Parathyroid adenoma (tissue), 2 donors: Measurements from ENCODE around the gene HDDC3.

Source experiments
- H2AFZ ChIP-seq: fragments of 300-600 bp; sonication (generic); one replicate; pipeline ENCODE4 v1.7.0; 2017; ENCODE audit warnings: antibody characterized with exemption, mild to moderate bottlenecking
- H3K27ac ChIP-seq: fragments of 300-600 bp; sonication (generic); one replicate; pipeline ENCODE4 v1.7.0; 2017
- H3K27me3 ChIP-seq: fragments of 300-600 bp; sonication (generic); one replicate; pipeline ENCODE4 v1.7.0; 2017; ENCODE audit warnings: low read length; ENCODE audit not compliant: control insufficient read depth, insufficient read depth
- H3K36me3 ChIP-seq: fragments of 300-600 bp; sonication (generic); one replicate; pipeline ENCODE4 v1.7.0; 2017; ENCODE audit warnings: low read length; ENCODE audit not compliant: control insufficient read depth, insufficient read depth
- H3K4me1 ChIP-seq: fragments of 300-600 bp; sonication (generic); one replicate; pipeline ENCODE4 v1.7.0; 2017; ENCODE audit warnings: control low read depth
- H3K4me2 ChIP-seq: fragments of 300-600 bp; sonication (generic); one replicate; pipeline ENCODE4 v1.7.0; 2017; ENCODE audit warnings: low read length
- H3K4me3 ChIP-seq: fragments of 300-600 bp; sonication (generic); one replicate; pipeline ENCODE4 v1.7.0; 2017; ENCODE audit warnings: low read depth, low read length
- H3K79me2 ChIP-seq: fragments of 300-600 bp; sonication (generic); one replicate; pipeline ENCODE4 v1.7.0; 2017; ENCODE audit warnings: control low read depth
- H3K9ac ChIP-seq: fragments of 300-600 bp; sonication (generic); one replicate; pipeline ENCODE4 v1.7.0; 2017; ENCODE audit warnings: mild to moderate bottlenecking
- H3K9me3 ChIP-seq: fragments of 300-600 bp; sonication (generic); one replicate; pipeline ENCODE4 v1.7.0; 2017; ENCODE audit warnings: low read length; ENCODE audit not compliant: control insufficient read depth
- TF ChIP-seq, protein P1 (sequence below): fragments of 300-600 bp; sonication (generic); IDR thresholded peaks from one replicate; pipeline ENCODE4 v1.7.0; 2017; ENCODE audit warnings: antibody characterized with exemption, mild to moderate bottlenecking
- donor health status: primary hyperparathyroidism.

HDDC3 gene

DNA sequence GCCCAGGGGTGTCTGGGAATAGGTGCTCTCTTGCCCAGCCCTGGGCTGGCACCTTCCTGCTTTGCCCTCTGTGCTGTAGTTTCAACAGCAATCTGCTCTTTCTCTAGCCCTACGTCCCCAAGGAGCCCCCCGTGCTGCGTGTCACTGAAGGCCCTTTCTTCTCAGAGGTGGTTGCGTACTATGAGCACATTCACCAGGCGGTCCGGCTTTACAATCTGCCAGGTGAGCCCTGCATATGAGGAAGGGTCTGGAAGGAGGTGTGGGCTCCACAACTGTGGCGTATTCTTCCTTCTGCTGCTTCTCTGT lies 19.6 kb downstream of the HDDC3 start:
- TF ChIP-seq, protein P1, sequence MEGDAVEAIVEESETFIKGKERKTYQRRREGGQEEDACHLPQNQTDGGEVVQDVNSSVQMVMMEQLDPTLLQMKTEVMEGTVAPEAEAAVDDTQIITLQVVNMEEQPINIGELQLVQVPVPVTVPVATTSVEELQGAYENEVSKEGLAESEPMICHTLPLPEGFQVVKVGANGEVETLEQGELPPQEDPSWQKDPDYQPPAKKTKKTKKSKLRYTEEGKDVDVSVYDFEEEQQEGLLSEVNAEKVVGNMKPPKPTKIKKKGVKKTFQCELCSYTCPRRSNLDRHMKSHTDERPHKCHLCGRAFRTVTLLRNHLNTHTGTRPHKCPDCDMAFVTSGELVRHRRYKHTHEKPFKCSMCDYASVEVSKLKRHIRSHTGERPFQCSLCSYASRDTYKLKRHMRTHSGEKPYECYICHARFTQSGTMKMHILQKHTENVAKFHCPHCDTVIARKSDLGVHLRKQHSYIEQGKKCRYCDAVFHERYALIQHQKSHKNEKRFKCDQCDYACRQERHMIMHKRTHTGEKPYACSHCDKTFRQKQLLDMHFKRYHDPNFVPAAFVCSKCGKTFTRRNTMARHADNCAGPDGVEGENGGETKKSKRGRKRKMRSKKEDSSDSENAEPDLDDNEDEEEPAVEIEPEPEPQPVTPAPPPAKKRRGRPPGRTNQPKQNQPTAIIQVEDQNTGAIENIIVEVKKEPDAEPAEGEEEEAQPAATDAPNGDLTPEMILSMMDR: no peak
- no peak overlapping the region for H3K4me2 ChIP-seq
- no peak overlapping the region for H3K27ac ChIP-seq
- no peaks in the 10 kb centered on the region for H3K27me3 ChIP-seq
- no peak overlapping the region for H3K9ac ChIP-seq
- no peaks in the 10 kb centered on the region for H3K36me3 ChIP-seq
- no peaks in the 10 kb centered on the region for H3K4me1 ChIP-seq
- no peak overlapping the region for H3K4me3 ChIP-seq
- H2AFZ ChIP-seq: no peak overlapping the region
- no peaks in the 10 kb centered on the region for H3K9me3 ChIP-seq
- H3K79me2 ChIP-seq: no peaks in the 10 kb centered on the region

DNA sequence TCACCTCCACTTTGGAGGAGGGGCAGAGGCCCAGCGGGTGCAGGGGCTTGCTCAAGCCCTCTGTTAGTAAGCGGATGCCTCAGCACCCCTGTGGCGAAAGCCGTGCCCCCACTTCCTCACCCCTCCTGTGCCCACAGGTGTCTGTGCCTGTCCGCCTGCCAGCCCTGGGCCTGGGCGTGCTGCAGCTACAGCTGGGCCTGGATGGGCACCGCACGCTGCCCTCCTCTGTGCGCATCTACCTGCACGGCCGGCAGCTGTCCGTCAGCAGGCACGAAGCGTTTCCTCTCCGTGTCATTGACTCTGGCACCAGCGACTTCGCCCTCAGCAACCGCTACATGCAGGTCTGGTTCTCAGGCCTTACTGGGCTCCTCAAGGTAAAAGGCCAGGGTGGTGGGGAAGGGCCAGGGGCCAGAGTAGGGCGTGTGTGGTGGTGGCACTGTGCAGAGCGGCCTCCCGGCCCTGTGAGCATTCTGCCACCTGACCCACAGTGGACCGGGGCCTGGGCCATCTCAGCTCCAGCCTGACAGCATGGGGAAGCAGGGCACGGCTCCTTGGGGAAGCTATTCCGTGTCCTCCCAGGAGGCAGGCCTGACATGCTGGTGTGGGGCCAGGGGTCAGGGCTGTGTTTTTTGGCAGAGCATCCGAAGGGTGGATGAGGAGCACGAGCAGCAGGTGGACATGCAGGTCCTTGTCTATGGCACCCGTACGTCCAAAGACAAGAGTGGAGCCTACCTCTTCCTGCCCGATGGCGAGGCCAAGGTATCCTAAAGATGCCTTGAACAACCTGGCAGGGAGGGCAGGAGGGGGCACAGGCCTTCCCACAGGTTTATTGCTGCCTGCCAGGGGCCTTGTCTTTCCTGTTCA lies 20.2 kb downstream of the HDDC3 start:
- Histone ChIP-seq H3K36me3 (no peaks in the 10 kb centered on the region), H2AFZ (no peak overlapping the region), H3K27me3 (no peaks in the 10 kb centered on the region), H3K9ac (no peak overlapping the region), H3K4me3 (no peak overlapping the region), H3K9me3 (no peaks in the 10 kb centered on the region), H3K4me1 (no peaks in the 10 kb centered on the region), H3K4me2 (no peak overlapping the region), H3K79me2 (no peaks in the 10 kb centered on the region), H3K27ac (no peak overlapping the region)
- TF ChIP-seq, protein P1: no peak

DNA sequence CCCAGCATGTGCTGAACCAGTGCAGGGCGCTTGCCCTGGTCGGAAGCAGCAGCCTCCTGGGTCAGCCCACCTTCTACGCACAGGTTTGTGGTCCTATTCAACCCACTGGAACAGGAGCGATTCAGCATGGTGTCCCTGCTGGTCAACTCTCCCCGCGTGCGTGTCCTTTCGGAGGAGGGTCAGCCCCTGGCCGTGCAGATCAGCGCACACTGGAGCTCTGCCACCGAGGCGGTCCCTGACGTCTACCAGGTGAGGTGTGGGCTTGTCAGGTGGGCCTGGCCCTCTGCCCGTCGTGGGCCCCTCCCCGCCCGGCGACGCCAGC lies 21.1 kb downstream of the HDDC3 start:
- Histone ChIP-seq H3K9ac (no peak overlapping the region), H3K4me2 (no peak overlapping the region), H3K27ac (no peak overlapping the region), H3K9me3 (no peaks in the 10 kb centered on the region), H3K4me3 (no peak overlapping the region), H3K79me2 (no peaks in the 10 kb centered on the region), H3K36me3 (no peaks in the 10 kb centered on the region), H3K4me1 (no peaks in the 10 kb centered on the region), H2AFZ (no peak overlapping the region), H3K27me3 (no peaks in the 10 kb centered on the region)
- TF ChIP-seq, protein P1: no peak

DNA sequence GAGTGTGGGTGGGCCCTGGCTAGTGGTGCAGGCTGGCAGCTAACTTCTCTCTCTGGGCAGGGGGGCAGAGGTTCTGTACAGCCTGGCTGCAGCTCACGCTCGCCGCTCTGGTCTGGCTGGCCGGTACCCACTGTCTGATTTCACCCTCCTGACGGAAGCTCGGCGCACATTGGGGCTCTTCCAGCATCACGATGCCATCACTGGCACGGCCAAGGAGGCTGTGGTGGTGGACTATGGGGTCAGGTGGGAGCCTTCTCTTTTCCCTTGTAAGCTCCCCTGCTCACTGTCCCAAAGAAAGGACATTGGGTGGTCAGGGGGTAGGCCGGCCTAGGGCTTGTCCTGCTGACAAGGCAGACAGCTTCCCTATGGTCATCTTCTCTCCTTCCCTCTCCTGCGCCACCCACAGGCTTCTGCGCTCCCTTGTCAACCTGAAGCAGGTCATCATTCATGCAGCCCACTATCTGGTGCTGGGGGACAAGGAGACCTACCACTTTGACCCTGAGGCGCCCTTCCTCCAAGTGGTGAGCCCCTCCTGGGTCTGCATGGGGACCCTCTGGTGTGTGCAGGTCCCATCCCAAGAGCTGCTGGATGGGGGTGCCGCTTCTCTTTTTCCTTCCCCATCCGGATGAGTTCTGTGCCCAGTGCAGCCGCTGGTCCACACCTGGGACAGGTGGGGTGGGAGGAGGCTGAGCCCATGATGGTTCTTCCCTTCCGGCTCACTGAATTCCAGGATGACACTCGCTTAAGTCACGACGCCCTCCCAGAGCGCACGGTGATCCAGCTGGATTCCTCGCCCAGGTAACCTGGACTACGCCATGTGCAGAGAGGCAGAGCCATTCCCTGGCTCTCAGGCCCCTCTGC lies 21.7 kb downstream of the HDDC3 start:
- no peaks in the 10 kb centered on the region for H3K4me1 ChIP-seq
- H3K4me2 ChIP-seq: no peak overlapping the region
- no peaks in the 10 kb centered on the region for H3K36me3 ChIP-seq
- H3K27me3 ChIP-seq: no peaks in the 10 kb centered on the region
- no peak overlapping the region for H2AFZ ChIP-seq
- H3K9me3 ChIP-seq: no peaks in the 10 kb centered on the region
- H3K79me2 ChIP-seq: no peaks in the 10 kb centered on the region
- TF ChIP-seq, protein P1: no peak
- no peak overlapping the region for H3K27ac ChIP-seq
- no peak overlapping the region for H3K9ac ChIP-seq
- no peak overlapping the region for H3K4me3 ChIP-seq
